GM19239 (cell line): ENCODE data around the gene RELT.
"Not testable (repeated sequence)": the region's sequence is repeated elsewhere in the genome, so short reads cannot be mapped to it uniquely, and the experiment has no call there.

ENCODE experiments used
- DNase-seq: peaks from one replicate; pipeline ENCODE4 v3.0.0; 2011; ENCODE audit warnings: low spot score; ENCODE audit not compliant: insufficient read length
- FAIRE-seq: peaks from 2 replicates; lab custom pipeline; 2011; peaks lifted over from hg19 to GRCh38; lab: Jason Lieb, UNC

Gene RELT

DNA sequence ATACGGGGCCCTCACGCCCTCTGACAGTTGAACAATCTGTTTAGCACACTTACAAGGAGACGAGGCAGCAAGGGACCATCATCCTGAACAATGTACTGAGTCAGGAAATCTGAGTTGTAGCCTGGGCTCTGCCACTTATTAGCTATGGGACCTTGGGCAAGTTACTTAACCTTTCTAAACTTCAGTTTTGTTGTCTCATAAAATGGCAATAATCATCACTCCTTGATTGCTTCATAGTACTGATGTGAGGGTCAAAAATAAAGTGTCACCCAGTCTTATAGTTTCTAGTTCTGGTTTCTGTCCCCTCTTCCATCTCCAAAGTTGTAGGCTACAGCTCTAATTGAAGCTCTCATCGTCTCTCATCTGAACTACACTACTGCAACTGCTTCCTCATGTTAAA is 46.7 kb downstream of the RELT start:
- DNase-seq (no peak), FAIRE-seq (no peak)

DNA sequence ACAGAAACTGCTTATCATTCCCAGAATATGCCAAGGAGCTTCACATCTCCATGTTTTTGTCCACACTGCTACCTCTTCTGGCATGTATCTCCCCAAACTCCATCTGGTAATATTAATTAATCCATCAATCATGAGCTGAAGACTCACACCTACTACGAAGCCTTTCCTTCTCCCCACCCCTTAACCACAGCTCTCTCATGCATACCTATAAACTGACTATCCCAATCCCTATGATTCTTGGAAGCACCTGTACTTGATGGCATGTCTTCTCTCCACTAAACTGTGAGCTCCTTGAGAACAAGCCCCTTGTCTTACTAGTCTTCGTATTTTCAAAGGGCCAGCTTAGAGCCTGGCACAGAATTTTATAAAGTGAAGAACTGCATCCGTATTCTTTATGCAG is 47.3 kb downstream of the RELT start:
- DNase-seq = no peak
- FAIRE-seq = no peak

DNA sequence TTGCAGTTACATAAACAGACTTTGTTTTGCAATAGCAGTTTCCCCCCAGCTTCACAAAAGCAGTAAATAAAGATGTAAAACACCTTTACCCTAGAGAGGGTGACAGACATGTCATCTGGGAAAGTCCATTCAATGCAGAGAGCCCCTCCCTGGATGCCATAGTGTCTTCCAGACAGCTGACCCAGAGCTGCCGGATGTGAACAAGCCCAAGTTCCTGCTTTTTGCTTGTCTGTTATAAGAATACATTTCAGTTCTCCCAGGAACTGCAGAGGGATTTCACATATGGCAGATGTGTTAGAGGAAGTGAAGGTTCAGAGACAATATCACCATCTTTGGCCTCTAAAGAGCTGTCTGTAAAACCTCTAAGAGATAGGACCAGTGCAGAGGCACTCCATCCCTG is 48.9 kb downstream of the RELT start:
- FAIRE-seq (no peak), DNase-seq (no peak)

DNA sequence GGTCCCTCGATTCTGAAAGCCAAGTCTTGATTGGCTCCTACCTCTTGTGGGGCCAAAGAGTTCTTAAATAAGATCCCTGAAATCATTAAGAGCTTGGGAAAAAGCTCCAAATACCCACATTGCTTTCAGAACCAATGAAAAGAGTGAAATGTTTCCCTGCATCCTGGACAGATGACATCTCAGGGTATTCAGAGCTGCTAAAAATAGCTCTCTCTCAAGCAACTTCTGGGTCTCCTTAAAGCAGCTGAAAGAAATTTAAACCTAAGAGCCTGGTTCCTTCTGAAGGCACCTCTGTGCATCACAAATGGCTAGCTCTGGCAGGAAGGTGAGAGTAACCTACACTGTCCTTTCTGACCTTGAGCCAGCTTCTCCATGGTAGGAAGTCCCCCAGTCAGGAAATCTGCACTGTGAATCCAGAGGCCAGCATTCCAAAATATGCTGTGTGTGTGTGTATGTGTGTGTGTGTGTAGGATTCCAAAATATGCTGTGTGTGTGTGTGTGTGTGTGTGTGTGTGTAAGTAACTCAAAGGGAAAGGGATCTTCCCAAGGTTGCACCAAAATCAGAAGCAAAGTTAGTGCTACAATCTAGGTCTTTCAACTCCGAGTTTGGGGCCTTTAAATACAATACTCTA is 50.1 kb downstream of the RELT start:
- no peak for FAIRE-seq

DNA sequence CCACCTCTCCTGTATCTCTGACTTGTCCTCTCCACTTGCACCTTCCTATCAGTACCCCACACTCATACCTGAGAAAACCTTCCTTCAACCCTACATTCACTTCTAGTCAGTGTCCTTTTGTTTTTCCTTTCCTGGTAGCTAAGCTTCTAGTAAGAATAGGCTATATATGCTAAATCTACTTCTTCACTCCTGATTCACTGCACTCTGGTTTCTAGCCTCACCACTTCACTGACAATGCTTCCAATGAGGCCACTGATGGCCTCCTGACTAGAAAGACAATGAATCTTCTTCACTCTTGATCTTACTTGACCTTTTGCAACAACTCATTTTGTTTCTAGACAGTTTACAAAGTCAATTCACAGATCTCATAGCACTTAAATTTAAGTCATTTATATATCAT is 52.0 kb downstream of the RELT start:
- FAIRE-seq (no peak), DNase-seq (no peak)

More for the DNA sequence above, 50.1 kb downstream of the RELT start:
- no peak for DNase-seq

GRCh38 chr11:73428699-73429098 is 52.5 kb downstream of the RELT start:
- no peak for DNase-seq
- no peak for FAIRE-seq

DNA sequence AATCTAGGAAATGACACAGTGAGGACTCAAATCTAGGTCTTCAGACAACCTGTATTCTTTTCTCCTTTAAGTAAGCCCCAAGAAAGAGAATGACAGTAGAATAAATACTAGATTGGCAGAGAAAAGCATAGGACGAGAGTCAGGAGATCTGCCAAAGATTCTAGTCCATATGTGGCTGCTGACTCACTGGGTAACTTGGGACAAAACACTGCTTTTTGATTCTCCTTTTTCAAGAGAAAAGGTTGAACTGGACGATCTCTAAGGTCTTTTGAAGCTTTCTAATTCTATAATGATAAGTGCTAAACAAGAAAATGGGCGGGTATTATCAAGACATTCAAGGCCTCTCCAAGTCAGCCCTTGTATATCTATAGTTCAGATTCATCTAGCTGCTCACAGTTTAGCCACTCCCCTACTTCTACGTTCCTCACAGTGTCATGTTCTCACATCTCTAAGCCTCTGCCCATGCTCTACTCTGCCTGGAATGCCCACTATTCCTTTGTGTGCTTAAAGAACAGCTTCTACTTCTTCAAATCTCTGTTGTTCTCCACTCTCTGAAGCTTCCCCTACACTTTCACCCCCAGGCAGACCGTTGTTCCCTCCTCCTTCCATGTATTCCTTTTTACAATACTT is 53.0 kb downstream of the RELT start:
- FAIRE-seq (no peak), DNase-seq (no peak)

DNA sequence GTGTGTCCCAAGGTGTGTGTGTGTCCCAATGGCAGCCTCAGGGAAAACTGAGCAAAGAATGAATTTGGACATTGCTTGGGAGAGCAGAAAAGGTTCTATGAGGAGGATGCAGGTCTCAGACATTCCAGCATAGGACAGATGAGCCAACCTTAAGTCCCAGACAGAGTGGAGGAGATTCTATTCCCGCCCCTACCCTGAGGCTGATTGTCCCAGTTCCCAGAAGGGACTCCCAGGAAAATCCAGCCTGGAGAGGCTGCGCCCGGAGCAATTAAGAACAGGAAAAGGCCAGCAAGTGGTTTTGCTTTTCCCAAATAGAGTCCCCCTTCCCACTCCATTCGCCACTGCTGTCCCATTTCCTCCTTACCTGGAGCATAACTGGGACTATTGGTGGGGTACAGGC is 54.1 kb downstream of the RELT start:
- no peak for FAIRE-seq
- no peak for DNase-seq

- FAIRE-seq (no peak), DNase-seq (no peak)
Observed at GRCh38 chr11:73431396-73431795, 55.2 kb downstream of the RELT start.

DNA sequence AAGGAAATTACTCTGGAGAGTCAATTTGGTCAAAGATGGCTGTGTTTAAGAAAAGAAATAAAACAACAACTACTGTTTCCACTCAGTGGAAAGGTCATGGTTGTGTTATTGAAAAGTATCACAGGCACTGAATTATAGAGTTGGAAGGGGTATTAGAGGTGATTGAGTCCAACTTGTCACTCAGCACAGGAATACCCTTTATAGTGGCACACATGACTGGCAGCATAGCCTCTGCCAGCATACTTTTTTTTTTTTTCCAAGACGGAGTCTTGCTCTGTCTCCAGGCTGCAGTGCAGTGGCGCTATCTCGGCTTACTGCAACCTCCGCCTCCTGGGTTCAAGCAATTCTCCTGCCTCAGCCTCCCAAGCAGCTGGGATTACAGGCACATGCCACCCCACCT is 60.7 kb downstream of the RELT start:
- FAIRE-seq, DNase-seq: not testable (repeated sequence)

GRCh38 chr11:73439002-73439843 is 63.0 kb downstream of the RELT start:
- no peak for DNase-seq
- FAIRE-seq = no peak

GRCh38 chr11:73445980-73446379 is 69.8 kb downstream of the RELT start:
- FAIRE-seq (no peak), DNase-seq (no peak)

DNA sequence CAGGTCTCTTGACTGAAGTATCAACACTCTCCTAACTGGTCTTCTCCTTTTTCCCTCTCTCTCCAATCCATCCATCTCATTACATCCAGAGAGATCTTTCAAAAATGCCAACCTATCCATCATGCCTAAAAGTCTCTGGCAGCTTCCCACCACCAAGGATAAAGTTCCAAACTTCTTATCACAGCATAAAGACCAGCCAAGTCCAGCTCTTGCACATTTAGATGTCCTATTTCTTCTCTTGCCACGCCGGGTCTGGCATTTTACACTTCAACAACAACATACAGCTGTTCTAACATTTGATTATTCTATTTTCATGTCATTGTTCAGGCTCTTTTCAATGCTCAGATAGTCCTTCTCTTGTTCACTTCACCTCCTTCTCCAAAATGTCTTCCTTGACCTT is 70.6 kb downstream of the RELT start:
- no peak for DNase-seq
- FAIRE-seq = no peak
